ENCODE results near the gene PABPC3.
A peak's percentile ranks its signal among the peaks of the same experiment; 100 is the strongest.

The PABPC3 gene

GRCh38 chr13:25112695-25113255, 16.8 kb downstream of the PABPC3 start:
- no peak for DNase-seq

GRCh38 chr13:25114220-25114619, 18.3 kb downstream of the PABPC3 start:
- DNase-seq: peak; percentile 55

- DNase-seq: no peak
Measured at GRCh38 chr13:25116044-25116443, 20.1 kb downstream of the PABPC3 start.

- no peak for DNase-seq
Measured at GRCh38 chr13:25117312-25117711, 21.4 kb downstream of the PABPC3 start.

- DNase-seq: no peak
Measured at GRCh38 chr13:25118378-25118905, 22.5 kb downstream of the PABPC3 start.

GRCh38 chr13:25130944-25131343, 35.0 kb downstream of the PABPC3 start:
- DNase-seq: no peak

- DNase-seq: no peak
Measured at GRCh38 chr13:25131881-25132420, 36.0 kb downstream of the PABPC3 start.

- DNase-seq: no peak
Measured at GRCh38 chr13:25132751-25133390, 36.9 kb downstream of the PABPC3 start.

- no peak for DNase-seq
Measured at GRCh38 chr13:25135896-25136295, 40.0 kb downstream of the PABPC3 start.

GRCh38 chr13:25136880-25137787, 41.2 kb downstream of the PABPC3 start:
- DNase-seq: no peak

- no peak for DNase-seq
Measured at GRCh38 chr13:25137788-25138115, 41.8 kb downstream of the PABPC3 start.

- no peak for DNase-seq
Measured at GRCh38 chr13:25141042-25141441, 45.1 kb downstream of the PABPC3 start.

GRCh38 chr13:25143706-25144105, 47.8 kb downstream of the PABPC3 start:
- no peak for DNase-seq

- no peak for DNase-seq
Measured at GRCh38 chr13:25147638-25148401, 51.9 kb downstream of the PABPC3 start.

GRCh38 chr13:25148402-25148771, 52.5 kb downstream of the PABPC3 start:
- DNase-seq: no peak
